ENCODE measurements around the gene MAP2K5.

Gene MAP2K5

GRCh38 chr15:67690936-67691335 is 148.4 kb downstream of the MAP2K5 start:
- H3F3A ChIP-seq (ENCODE audit: insufficient read depth, low read length): no peaks in the 10 kb centered on the region
- H3K9ac ChIP-seq (ENCODE audit: low read length): no peak overlapping the region
- H3K9me2 ChIP-seq (ENCODE audit: low read depth, low read length): no peaks in the 10 kb centered on the region
- no peaks in the 10 kb centered on the region for H3K79me2 ChIP-seq (ENCODE audit: insufficient read depth, low read length)
- H2AFZ ChIP-seq (ENCODE audit: low read length): no peak overlapping the region
- no peak overlapping the region for H3K4me2 ChIP-seq (ENCODE audit: low read length)
- no peaks in the 10 kb centered on the region for H4K20me1 ChIP-seq (ENCODE audit: insufficient read depth, low read length)
- no peak for TF ChIP-seq CTCF (IDR thresholded peaks at IDR 0.05; ENCODE audit: low read length)
- TF ChIP-seq EZH2 (IDR thresholded peaks at IDR 0.05; ENCODE audit: borderline replicate concordance, low read length): no peak
- H3K4me3 ChIP-seq (ENCODE audit: low read depth, low read length, poor library complexity, severe bottlenecking): no peak overlapping the region
- no peak overlapping the region for H3K27ac ChIP-seq (ENCODE audit: low read depth, low read length, poor library complexity, severe bottlenecking)
- no peaks in the 10 kb centered on the region for H3K27me3 ChIP-seq (ENCODE audit: insufficient read depth, low read length)
- H3K4me1 ChIP-seq (ENCODE audit: insufficient read depth, low read length, severe bottlenecking): no peaks in the 10 kb centered on the region
- peaks cover 17% of the 10 kb centered on the region; the same call in 1 of the 2 replicates for H3K36me3 ChIP-seq (ENCODE audit: insufficient read depth, low read length)
- peaks cover under 1% of the 10 kb centered on the region; the same call in 1 of the 2 replicates for H3K9me3 ChIP-seq (ENCODE audit: low read length)

GRCh38 chr15:67691450-67691849 is 148.9 kb downstream of the MAP2K5 start:
- H3K9me3 ChIP-seq (ENCODE audit: low read length): no peaks in the 10 kb centered on the region
- TF ChIP-seq CTCF (IDR thresholded peaks at IDR 0.05; ENCODE audit: low read length) (no peak), EZH2 (IDR thresholded peaks at IDR 0.05; ENCODE audit: borderline replicate concordance, low read length) (no peak)
- H3K79me2 ChIP-seq (ENCODE audit: insufficient read depth, low read length): no peaks in the 10 kb centered on the region
- H2AFZ ChIP-seq (ENCODE audit: low read length): no peak overlapping the region
- H3K4me1 ChIP-seq (ENCODE audit: insufficient read depth, low read length, severe bottlenecking): no peaks in the 10 kb centered on the region
- H3K27ac ChIP-seq (ENCODE audit: low read depth, low read length, poor library complexity, severe bottlenecking): no peak overlapping the region
- no peak overlapping the region for H3K4me2 ChIP-seq (ENCODE audit: low read length)
- H4K20me1 ChIP-seq (ENCODE audit: insufficient read depth, low read length): no peaks in the 10 kb centered on the region
- H3K27me3 ChIP-seq (ENCODE audit: insufficient read depth, low read length): no peaks in the 10 kb centered on the region
- H3K36me3 ChIP-seq (ENCODE audit: insufficient read depth, low read length): peaks cover 17% of the 10 kb centered on the region; the same call in 1 of the 2 replicates
- no peaks in the 10 kb centered on the region for H3F3A ChIP-seq (ENCODE audit: insufficient read depth, low read length)
- H3K9ac ChIP-seq (ENCODE audit: low read length): no peak overlapping the region
- H3K4me3 ChIP-seq (ENCODE audit: low read depth, low read length, poor library complexity, severe bottlenecking): no peak overlapping the region
- no peaks in the 10 kb centered on the region for H3K9me2 ChIP-seq (ENCODE audit: low read depth, low read length)

GRCh38 chr15:67692573-67692972 is 150.1 kb downstream of the MAP2K5 start:
- TF ChIP-seq CTCF (IDR thresholded peaks at IDR 0.05; ENCODE audit: low read length) (no peak), EZH2 (IDR thresholded peaks at IDR 0.05; ENCODE audit: borderline replicate concordance, low read length) (no peak)
- H3K4me3 ChIP-seq (ENCODE audit: low read depth, low read length, poor library complexity, severe bottlenecking): no peak overlapping the region
- H3K27ac ChIP-seq (ENCODE audit: low read depth, low read length, poor library complexity, severe bottlenecking): no peak overlapping the region
- peaks cover 17% of the 10 kb centered on the region; the same call in 1 of the 2 replicates for H3K36me3 ChIP-seq (ENCODE audit: insufficient read depth, low read length)
- H4K20me1 ChIP-seq (ENCODE audit: insufficient read depth, low read length): no peaks in the 10 kb centered on the region
- no peaks in the 10 kb centered on the region for H3K27me3 ChIP-seq (ENCODE audit: insufficient read depth, low read length)
- no peak overlapping the region for H3K4me2 ChIP-seq (ENCODE audit: low read length)
- H3K79me2 ChIP-seq (ENCODE audit: insufficient read depth, low read length): no peaks in the 10 kb centered on the region
- no peaks in the 10 kb centered on the region for H3K9me3 ChIP-seq (ENCODE audit: low read length)
- H3F3A ChIP-seq (ENCODE audit: insufficient read depth, low read length): no peaks in the 10 kb centered on the region
- H3K9ac ChIP-seq (ENCODE audit: low read length): no peak overlapping the region
- H3K4me1 ChIP-seq (ENCODE audit: insufficient read depth, low read length, severe bottlenecking): no peaks in the 10 kb centered on the region
- no peaks in the 10 kb centered on the region for H3K9me2 ChIP-seq (ENCODE audit: low read depth, low read length)
- no peak overlapping the region for H2AFZ ChIP-seq (ENCODE audit: low read length)

Measured in OCI-LY1 (cell line).